H1 (cell line): Measurements from ENCODE around the gene SLC31A2. TPM values are rescaled to one million over a fixed set of nuclear protein-coding genes. Genes with fewer than 3 reads are reported as not detected.

ENCODE experiments used
- EZH2 ChIP-seq: fragments of 200-600 bp; sonication (generic); IDR thresholded peaks from 2 replicates; pipeline ENCODE4 v1.7.1; 2012; ENCODE audit warnings: low read depth, mild to moderate bottlenecking, moderate library complexity, low read length, inconsistent platforms; ENCODE audit not compliant: severe bottlenecking
- POLR2A ChIP-seq, 2 experiments: IDR thresholded peaks; 1 replicate in 1 of 2; 2 replicates in 1 of 2; pipeline ENCODE4 v1.6.1; 2011; ENCODE audit warnings: low read depth in 2 of 2, low read length in 2 of 2, mild to moderate bottlenecking in 2 of 2; ENCODE audit errors: control extremely low read depth in 1 of 2
- polyA plus RNA-seq, 7 experiments: library from polyadenylated mRNA; depleted of rRNA in 3 of 7; stranded (reverse) in 5 of 7; unstranded in 2 of 7; fragments of >200 nt in 5 of 7; fragments of 200-250 nt in 2 of 7; gene quantifications; 1 replicate in 5 of 7; 2 replicates in 1 of 7; 4 replicates in 1 of 7; pipeline versions ENCODE4 v1.2.1 to v1.2.3, GENCODE V29; 2011 to 2013; ENCODE audit warnings: missing spikeins in 2 of 7, mixed read lengths in 2 of 7
- total RNA-seq: library from RNA; stranded (reverse); fragmentation: NEBNext Ultra II Directional; extraction: Animal tissue kit (Norgen Biotek cat#: 25700); gene quantifications from 2 replicates; pipeline ENCODE4 v1.2.1, GENCODE V29; 2021

Gene SLC31A2
- total and polyA plus RNA-seq, 2 of the 8 experiments (the other 6 are each of a cell fraction or from before 2014, with no cell fraction given): 2.0 to 2.9 TPM

GRCh38 chr9:113125386-113126035 lies 25.3 kb upstream of the SLC31A2 start (continued):
- TF ChIP-seq EZH2: no peak
- no peak for TF ChIP-seq POLR2A (IDR thresholded peaks at IDR 0.05; ENCODE audit: control extremely low read depth in 1 of 2, low read depth in 2 of 2, low read length in 2 of 2)
- TF ChIP-seq, all 59 proteins: peak for 0
